Effector memory CD4-positive, alpha-beta T cell (primary cell): ENCODE measurements around the gene COL23A1.

Experiments
- DNase-seq, 3 donors: peaks; one replicate each; pipeline ENCODE4 v3.0.0-alpha.2; 2020
- H3K27ac ChIP-seq: 2 replicates; pipeline ENCODE4 v1.7.0; 2013; ENCODE audit warnings: mild to moderate bottlenecking, low read length, moderate library complexity; ENCODE audit not compliant: insufficient read depth, poor library complexity, severe bottlenecking
- H3K27me3 ChIP-seq: replicated peaks from 2 replicates; pipeline ENCODE4 v1.7.0; 2013; ENCODE audit warnings: mild to moderate bottlenecking, low read length; ENCODE audit not compliant: insufficient read depth, control insufficient read depth, poor library complexity, severe bottlenecking
- H3K36me3 ChIP-seq: 2 replicates; pipeline ENCODE4 v1.7.0; 2013; ENCODE audit warnings: mild to moderate bottlenecking, low read length, moderate library complexity; ENCODE audit not compliant: control insufficient read depth, insufficient read depth
- H3K4me1 ChIP-seq: 2 replicates; pipeline ENCODE4 v1.7.0; 2013; ENCODE audit warnings: low read length, mild to moderate bottlenecking; ENCODE audit not compliant: control insufficient read depth, insufficient read depth, poor library complexity, severe bottlenecking
- H3K4me3 ChIP-seq: 2 replicates; pipeline ENCODE4 v1.7.0; 2013; ENCODE audit warnings: low read length, low read depth, mild to moderate bottlenecking; ENCODE audit not compliant: insufficient read depth, poor library complexity, severe bottlenecking
- H3K9me3 ChIP-seq: 2 replicates; pipeline ENCODE4 v1.7.0; 2013; ENCODE audit warnings: mild to moderate bottlenecking, low read length, moderate library complexity; ENCODE audit not compliant: control insufficient read depth

The COL23A1 gene

GRCh38 chr5:178384816-178385495 lies 205.2 kb downstream of the COL23A1 start:
- H3K9me3 ChIP-seq = no peaks in the 10 kb centered on the region
- no peaks in the 10 kb centered on the region for H3K4me1 ChIP-seq
- H3K27ac ChIP-seq = no peak overlapping the region
- H3K27me3 ChIP-seq = no peaks in the 10 kb centered on the region
- no peaks in the 10 kb centered on the region for H3K36me3 ChIP-seq
- no peak for DNase-seq
- no peak overlapping the region for H3K4me3 ChIP-seq

DNA sequence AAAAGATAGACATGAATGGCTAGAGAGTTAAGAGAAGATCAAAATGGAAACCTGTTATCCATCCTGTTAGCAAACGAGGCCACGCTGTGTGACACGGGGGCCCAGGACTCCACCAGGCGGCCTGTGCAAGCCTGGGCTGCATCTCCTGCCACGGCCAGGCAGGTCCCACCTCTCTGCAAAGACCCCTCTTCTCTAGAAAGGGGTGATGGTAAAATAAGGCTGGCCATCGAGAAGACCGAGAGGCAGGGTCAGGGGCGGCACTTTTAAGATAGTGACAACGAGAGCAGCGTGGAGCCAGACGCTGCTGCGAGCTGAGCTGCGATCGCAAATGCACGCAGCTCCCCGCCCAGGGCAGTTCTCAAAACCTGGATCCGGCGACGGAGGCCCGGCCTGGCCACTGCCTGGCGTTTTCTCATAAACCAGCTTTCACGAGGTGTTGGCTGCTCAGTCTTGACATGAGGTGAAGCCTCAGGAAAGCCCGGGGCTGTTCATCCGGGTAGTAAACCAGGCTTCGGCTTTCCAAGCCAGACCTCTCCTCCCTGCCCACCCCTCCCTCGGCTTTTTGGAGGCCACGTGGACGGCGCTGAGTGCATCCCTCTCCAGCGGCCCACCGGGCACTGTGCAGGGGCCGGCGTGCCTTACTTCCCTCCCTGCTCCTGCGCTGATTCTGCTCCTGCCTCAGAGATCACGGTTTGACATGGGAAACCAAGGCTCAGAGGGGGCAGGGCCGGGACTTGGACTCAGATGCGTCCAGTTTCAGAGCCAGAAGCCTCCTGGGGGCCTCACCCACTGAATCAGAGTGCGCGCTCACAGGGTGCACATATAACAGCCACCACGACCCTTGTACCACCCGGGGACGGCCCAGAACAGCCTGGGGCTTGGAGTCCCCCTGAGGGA lies 206.0 kb downstream of the COL23A1 start:
- no peaks in the 10 kb centered on the region for H3K9me3 ChIP-seq
- H3K4me3 ChIP-seq = no peak overlapping the region
- no peaks in the 10 kb centered on the region for H3K27me3 ChIP-seq
- no peak for DNase-seq
- no peaks in the 10 kb centered on the region for H3K36me3 ChIP-seq
- no peaks in the 10 kb centered on the region for H3K4me1 ChIP-seq
- no peak overlapping the region for H3K27ac ChIP-seq

DNA sequence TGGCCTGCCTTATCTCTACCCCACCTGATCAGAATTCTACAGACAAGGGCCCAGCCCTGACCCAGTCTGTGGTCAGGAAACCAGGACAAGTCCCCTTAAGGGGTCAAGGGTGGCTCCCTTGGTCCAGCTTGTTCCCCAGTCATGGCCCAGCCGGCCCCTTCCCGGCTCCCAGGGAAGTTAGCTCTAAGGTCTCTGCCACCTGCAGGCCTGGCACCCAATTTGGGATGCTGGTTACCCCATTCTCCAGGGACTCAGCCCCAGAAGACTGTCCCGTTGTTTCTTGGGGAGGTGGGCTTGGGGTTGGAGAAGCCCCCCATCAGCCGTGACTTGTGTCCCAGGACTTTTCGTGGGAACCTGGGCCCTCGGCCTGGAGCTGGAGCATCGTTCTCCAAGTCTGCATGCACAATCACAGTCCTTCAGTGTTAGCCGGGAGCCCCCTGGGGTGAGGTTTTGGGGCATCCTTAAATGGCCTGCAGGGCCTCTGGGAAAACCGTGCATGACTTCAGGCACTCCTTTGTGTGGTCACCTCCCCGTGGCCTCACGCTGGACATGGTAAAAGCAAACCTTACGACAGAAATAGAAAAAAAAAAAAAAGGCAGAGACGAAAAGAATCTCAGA lies 206.8 kb downstream of the COL23A1 start:
- no peak overlapping the region for H3K4me3 ChIP-seq
- no peak for DNase-seq
- H3K36me3 ChIP-seq = no peaks in the 10 kb centered on the region
- H3K4me1 ChIP-seq = no peaks in the 10 kb centered on the region
- no peaks in the 10 kb centered on the region for H3K27me3 ChIP-seq
- H3K27ac ChIP-seq = no peak overlapping the region
- H3K9me3 ChIP-seq = no peaks in the 10 kb centered on the region

GRCh38 chr5:178382754-178383164 lies 207.4 kb downstream of the COL23A1 start:
- no peaks in the 10 kb centered on the region for H3K9me3 ChIP-seq
- no peaks in the 10 kb centered on the region for H3K36me3 ChIP-seq
- H3K27ac ChIP-seq = no peak overlapping the region
- H3K27me3 ChIP-seq = no peaks in the 10 kb centered on the region
- H3K4me1 ChIP-seq = no peaks in the 10 kb centered on the region
- H3K4me3 ChIP-seq = no peak overlapping the region
- DNase-seq = no peak

DNA sequence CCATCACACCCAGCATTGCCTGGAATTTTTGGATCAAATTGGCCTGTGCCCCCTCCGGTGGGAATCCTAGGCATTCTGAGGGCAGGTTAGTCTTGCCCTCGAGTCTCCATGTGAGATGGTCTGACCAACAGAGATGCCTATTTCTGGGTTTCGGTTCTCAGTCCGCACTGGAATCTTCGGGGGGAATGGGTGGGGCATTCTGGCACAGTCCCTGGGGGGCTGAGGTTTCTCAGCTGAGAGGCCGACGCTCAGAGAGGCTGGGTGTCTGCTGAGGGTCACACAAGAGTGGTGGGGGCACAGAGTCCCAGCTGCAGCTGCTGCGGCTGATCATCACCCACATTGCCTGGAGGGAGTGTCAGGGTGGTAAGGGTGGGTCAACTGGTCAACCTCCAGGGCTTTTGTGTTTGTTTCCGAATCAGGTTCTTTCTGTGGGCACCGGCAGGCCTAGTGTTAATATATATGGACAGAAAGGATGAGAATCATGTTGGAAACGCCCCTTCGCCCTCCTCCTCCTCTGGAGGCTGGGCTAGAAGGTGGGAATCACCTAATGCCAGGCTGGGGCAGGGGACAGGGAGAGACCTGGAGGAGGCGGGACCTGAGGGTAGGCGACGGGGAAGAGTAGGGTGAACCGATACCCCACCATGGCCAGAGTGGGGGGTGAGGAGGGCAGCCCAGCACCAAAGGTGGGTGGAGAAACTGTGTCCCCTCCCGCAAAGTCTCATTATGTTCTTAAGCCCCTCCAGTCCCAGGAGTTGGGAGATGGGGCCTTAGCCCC lies 208.1 kb downstream of the COL23A1 start:
- Histone ChIP-seq H3K36me3 (no peaks in the 10 kb centered on the region), H3K27ac (no peak overlapping the region), H3K27me3 (no peaks in the 10 kb centered on the region), H3K9me3 (no peaks in the 10 kb centered on the region), H3K4me3 (no peak overlapping the region), H3K4me1 (no peaks in the 10 kb centered on the region)
- no peak for DNase-seq

DNA sequence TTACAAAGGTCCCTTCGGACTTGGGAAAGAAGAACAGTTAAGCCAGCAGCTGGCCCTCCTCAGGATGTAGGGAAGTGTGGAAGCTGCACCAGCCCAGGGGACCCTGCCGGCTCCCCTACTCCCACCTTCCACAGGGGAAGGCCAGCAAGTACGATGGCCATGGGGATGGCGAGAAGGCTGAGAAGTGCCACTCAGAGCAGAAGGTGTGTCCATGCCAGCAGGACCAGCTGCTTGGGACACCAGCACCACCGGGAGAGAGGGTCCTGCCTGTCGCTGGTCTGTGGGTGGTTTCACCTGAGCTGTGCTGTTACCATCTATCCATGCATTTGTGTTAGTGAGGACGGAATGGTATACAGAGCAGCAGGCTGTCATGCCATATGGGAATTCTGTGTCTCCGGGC lies 209.0 kb downstream of the COL23A1 start:
- no peak overlapping the region for H3K27ac ChIP-seq
- H3K9me3 ChIP-seq = no peaks in the 10 kb centered on the region
- no peaks in the 10 kb centered on the region for H3K27me3 ChIP-seq
- no peaks in the 10 kb centered on the region for H3K4me1 ChIP-seq
- H3K4me3 ChIP-seq = no peak overlapping the region
- no peaks in the 10 kb centered on the region for H3K36me3 ChIP-seq
- DNase-seq = no peak

- Histone ChIP-seq H3K27ac (no peak overlapping the region), H3K36me3 (no peaks in the 10 kb centered on the region), H3K4me3 (no peak overlapping the region), H3K27me3 (no peaks in the 10 kb centered on the region), H3K4me1 (no peaks in the 10 kb centered on the region), H3K9me3 (no peaks in the 10 kb centered on the region)
- DNase-seq = no peak
Measured at GRCh38 chr5:178380541-178381074, 209.6 kb downstream of the COL23A1 start.

DNA sequence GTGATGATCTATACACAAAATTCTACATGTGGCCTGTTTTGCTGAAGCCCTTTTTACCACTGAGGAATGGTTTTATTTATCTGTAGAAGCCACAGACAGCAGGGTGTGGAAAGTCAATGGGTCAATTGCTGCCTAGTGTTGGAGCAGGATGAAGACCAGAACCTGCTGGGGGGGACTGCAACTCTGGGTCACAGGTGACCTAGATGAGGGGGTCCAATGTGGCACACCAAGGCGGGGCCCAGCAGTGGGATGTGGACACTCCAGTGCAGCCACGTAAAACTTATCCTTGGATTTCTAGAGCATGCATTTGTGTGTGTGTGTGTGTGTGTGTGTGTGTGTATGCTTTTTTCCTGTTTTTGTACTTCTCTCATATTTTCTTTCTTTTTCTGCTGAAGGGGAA lies 210.1 kb downstream of the COL23A1 start:
- Histone ChIP-seq H3K4me1 (no peaks in the 10 kb centered on the region), H3K36me3 (no peaks in the 10 kb centered on the region), H3K9me3 (no peaks in the 10 kb centered on the region), H3K27ac (no peak overlapping the region), H3K4me3 (no peak overlapping the region), H3K27me3 (no peaks in the 10 kb centered on the region)
- DNase-seq = no peak

- no peak overlapping the region for H3K27ac ChIP-seq
- H3K4me3 ChIP-seq = no peak overlapping the region
- no peaks in the 10 kb centered on the region for H3K36me3 ChIP-seq
- no peaks in the 10 kb centered on the region for H3K27me3 ChIP-seq
- no peak for DNase-seq
- no peaks in the 10 kb centered on the region for H3K9me3 ChIP-seq
- no peaks in the 10 kb centered on the region for H3K4me1 ChIP-seq
Measured at GRCh38 chr5:178378527-178379484, 211.4 kb downstream of the COL23A1 start.
